Pancreas (tissue), 10 donors: ENCODE measurements around the gene RNF157. TPM values are rescaled to one million over a fixed set of nuclear protein-coding genes. Genes with fewer than 3 reads are reported as not detected.
"Not testable (repeated sequence)": the region's sequence is repeated elsewhere in the genome, so short reads cannot be mapped to it uniquely, and the experiment has no call there.

ENCODE experiments used
- ATAC-seq, 4 donors: fragments of 200-7000 bp; cut with Tn5 transposase; one replicate each; pipeline versions ENCODE4 v1.8.0 to v1.9.1; 2020; ENCODE audit warnings: mild to moderate bottlenecking in 4 of 4, moderate library complexity in 4 of 4
- DNase-seq, 6 donors: peaks; one replicate each; pipeline ENCODE4 v3.0.0-alpha.2; 2020
- FAIRE-seq: peaks from 2 replicates; lab custom pipeline; 2012; peaks lifted over from hg19 to GRCh38; lab: Jason Lieb, UNC
- H3K27ac ChIP-seq, 4 donors: fragments of 200-600 bp; sonication (generic); 1 replicate in 3 of 4; 2 replicates in 1 of 4; pipeline versions ENCODE4 v1.5.0 to v1.8.0; 2020
- H3K27me3 ChIP-seq, 4 donors: fragments of 200-600 bp; one replicate each; pipeline ENCODE4 v1.8.0; 2021
- H3K36me3 ChIP-seq, 3 donors: fragments of 200-600 bp; sonication (generic) in 1 of 3; one replicate each; pipeline versions ENCODE4 v1.5.0 to v1.8.0; 2020 to 2021
- H3K4me1 ChIP-seq, 3 donors: fragments of 200-600 bp; one replicate each; pipeline ENCODE4 v1.8.0; 2021
- H3K4me3 ChIP-seq, 4 donors: fragments of 200-600 bp; sonication (generic) in 2 of 4; one replicate each; pipeline versions ENCODE4 v1.5.0 to v1.8.0; 2020 to 2021
- H3K9me3 ChIP-seq, 4 donors: fragments of 200-600 bp; one replicate each; pipeline ENCODE4 v1.8.0; 2021
- CTCF ChIP-seq, 4 donors: fragments of 200-600 bp; sonication (generic) in 3 of 4; IDR thresholded peaks; one replicate each; pipeline versions ENCODE4 v1.5.0 to v1.8.0; 2021; ENCODE audit warnings: antibody characterized with exemption in 4 of 4
- WGBS, 2 donors: extraction: QIAGEN DNeasy Blood & Tissue Kit; methylation state at CpG; one replicate each; pipeline ENCODE4 v1.1.7; 2013; 5-methylcytosine and 5-hydroxymethylcytosine counted together
- intact Hi-C, 3 donors: fragments of 100-400 bp; cut with DNase I; formaldehyde crosslinking; loops; one replicate each; pipeline versions ENCODE4 v1.11.1 to v1.14.2; 2022
- polyA plus RNA-seq, 2 donors: library from polyadenylated mRNA; stranded (reverse); fragments of 200-250 nt; gene quantifications; one replicate each; pipeline ENCODE4 v1.2.3, GENCODE V29; 2013
- total RNA-seq, 6 donors: library from RNA; stranded (reverse); fragmentation: NEBNext Ultra II Directional in 4 of 6; extraction: Animal tissue kit (Norgen Biotek cat#: 25700) in 4 of 6; gene quantifications; one replicate each; pipeline versions ENCODE4 v1.2.1 to v1.2.4, GENCODE V29; 2021 to 2023
- donor health status: healthy with polysubstance abuse.
- donor health status: DM: no; HTN: no; CAD: no; lungs with moderate emphysema.
- donor health status: DM: no; HTN: no; CAD: no.
- donor health status: control.
- donor health status: control.
- donor health status: Bipolar disorder and iron deficiency.
- donor health status: DM: yes; HTN: yes; CAD: no.
- donor health status: DM: no; HTN: no; CAD: no.
- donor health status: DM: no; HTN: no; CAD: no.
- donor health status: DM: yes; HTN: yes; CAD: no.

RNF157 gene
- total and polyA plus RNA-seq, 8 donors, result 0.87 to 6.4 (median 3.3) TPM

GRCh38 chr17:76253841-76254240 lies 13.5 kb upstream of the RNF157 start:
- TF ChIP-seq CTCF (IDR thresholded peaks at IDR 0.05), result no peak
- DNase-seq (no peak), FAIRE-seq (no peak), ATAC-seq (no peak)
- Histone ChIP-seq H3K4me3 (no peak overlapping the region), H3K4me1 (peaks cover 0 to 10% (median 0%) of the 10 kb centered on the region in 3 donors), H3K27me3 (no peaks in the 10 kb centered on the region), H3K9me3 (no peaks in the 10 kb centered on the region), H3K36me3 (no peaks in the 10 kb centered on the region), H3K27ac (no peak overlapping the region)
- WGBS, 2 donors, result 89 to 91% methylated on average over 7 of the region's 7 CpGs
- intact Hi-C loops, result no loop called here

GRCh38 chr17:76252967-76253766 lies 12.9 kb upstream of the RNF157 start:
- peaks cover 0 to 10% (median 0%) of the 10 kb centered on the region in 3 donors for H3K4me1 ChIP-seq
- ATAC-seq, intact Hi-C loops, H3K27me3 ChIP-seq, FAIRE-seq, H3K9me3 ChIP-seq, H3K4me3 ChIP-seq, DNase-seq, H3K36me3 ChIP-seq: not testable (repeated sequence)
- 86 to 88% methylated on average over 23 of the region's 23 CpGs for WGBS, 2 donors
- peak overlapping the region in 2 of 4 donors; percentile 81 to 85 for H3K27ac ChIP-seq

GRCh38 chr17:76252040-76252954 lies 12.0 kb upstream of the RNF157 start:
- DNase-seq, result peak in 1 of 6 donors; percentile 27
- intact Hi-C loops, result no loop called here
- H3K4me1 ChIP-seq, result peaks cover 0 to 10% (median 0%) of the 10 kb centered on the region in 3 donors
- FAIRE-seq, result no peak
- peak; percentile 31 to 88 (median 83) for ATAC-seq
- WGBS, 2 donors, result 57 to 63% methylated on average over 11 of the region's 11 CpGs
- H3K4me3 ChIP-seq, result no peak overlapping the region
- no peaks in the 10 kb centered on the region for H3K9me3 ChIP-seq
- no peaks in the 10 kb centered on the region for H3K36me3 ChIP-seq
- H3K27me3 ChIP-seq, result no peaks in the 10 kb centered on the region
- peak overlapping the region; percentile 25 to 85 (median 73) for H3K27ac ChIP-seq
- no peak for TF ChIP-seq CTCF (IDR thresholded peaks at IDR 0.05)

DNA sequence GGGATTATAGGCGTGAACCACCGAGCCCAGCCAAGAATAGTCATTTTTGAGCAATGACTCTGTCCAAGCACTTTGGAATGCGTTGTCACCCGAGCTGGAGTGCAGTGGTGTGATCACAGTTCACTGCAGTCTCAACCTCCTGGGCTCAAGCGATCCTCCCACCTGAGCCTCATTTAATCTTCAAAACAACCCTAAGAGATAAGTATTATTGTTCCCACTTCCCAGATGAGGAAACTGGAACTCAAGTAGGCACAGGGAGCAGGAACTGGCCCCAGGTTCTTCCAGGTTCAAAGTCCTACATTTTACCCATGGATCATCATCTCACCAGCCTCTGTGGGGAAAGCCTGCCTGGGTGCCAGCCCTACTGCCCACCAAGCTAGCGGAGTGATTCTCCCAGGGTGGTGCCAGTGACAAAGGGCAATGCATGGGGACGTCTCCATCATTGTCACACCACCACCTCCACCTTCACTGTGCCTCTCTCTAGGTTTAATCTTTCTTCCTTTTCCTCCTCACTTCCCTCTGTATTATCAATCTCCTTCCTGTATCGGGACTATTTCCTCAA lies 11.3 kb upstream of the RNF157 start:
- WGBS, 2 donors, result 74 to 75% methylated on average over 8 of the region's 8 CpGs
- no peak for TF ChIP-seq CTCF (IDR thresholded peaks at IDR 0.05)
- peaks cover 0 to 13% (median 0%) of the 10 kb centered on the region in 3 donors for H3K4me1 ChIP-seq
- no peak for ATAC-seq
- DNase-seq, result no peak
- intact Hi-C loops, result no loop called here
- no peaks in the 10 kb centered on the region for H3K9me3 ChIP-seq
- H3K27ac ChIP-seq, result peak overlapping the region; percentile 25 to 85 (median 73)
- H3K27me3 ChIP-seq, result no peaks in the 10 kb centered on the region
- H3K36me3 ChIP-seq, result no peaks in the 10 kb centered on the region
- FAIRE-seq, result no peak
- H3K4me3 ChIP-seq, result no peak overlapping the region

DNA sequence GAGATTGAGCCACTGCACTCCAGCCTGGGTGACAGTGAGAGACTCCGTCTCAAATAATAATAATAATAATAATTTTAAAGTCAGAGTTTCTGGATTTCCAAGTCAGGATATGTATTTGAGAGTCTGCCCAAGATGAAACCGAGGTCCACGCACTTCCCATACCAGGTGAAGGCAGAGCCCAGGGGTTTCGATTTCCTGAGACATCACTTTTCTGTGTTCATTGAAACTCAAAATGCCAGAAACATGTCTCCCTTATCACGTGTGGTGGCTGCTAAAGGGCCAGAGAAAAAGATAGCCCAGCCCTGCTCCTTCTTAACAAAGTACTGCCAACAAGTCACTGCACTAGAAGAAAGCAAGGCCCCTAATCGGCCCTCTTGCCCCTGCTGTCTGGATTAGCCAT lies 9.8 kb upstream of the RNF157 start:
- Histone ChIP-seq H3K4me3 (no peak overlapping the region), H3K36me3 (no peaks in the 10 kb centered on the region), H3K27ac (no peak overlapping the region), H3K4me1 (peaks cover 0 to 13% (median 0%) of the 10 kb centered on the region in 3 donors), H3K9me3 (no peaks in the 10 kb centered on the region), H3K27me3 (no peaks in the 10 kb centered on the region)
- no peak for ATAC-seq
- TF ChIP-seq CTCF (IDR thresholded peaks at IDR 0.05), result no peak
- DNase-seq, result no peak
- no peak for FAIRE-seq
- WGBS, 2 donors, result 80 to 85% methylated on average over 6 of the region's 6 CpGs
- intact Hi-C loops, result no loop called here
